Limb (tissue), 2 donors: ENCODE data around the gene AGO3.
"Not testable (repeated sequence)": the region's sequence is repeated elsewhere in the genome, so short reads cannot be mapped to it uniquely, and the experiment has no call there.

Experiments used
- DNase-seq, 2 donors: peaks; one replicate each; pipeline ENCODE4 v3.0.0-alpha.2; 2016; ENCODE audit errors: extremely low spot score in 2 of 2

AGO3 gene

DNA sequence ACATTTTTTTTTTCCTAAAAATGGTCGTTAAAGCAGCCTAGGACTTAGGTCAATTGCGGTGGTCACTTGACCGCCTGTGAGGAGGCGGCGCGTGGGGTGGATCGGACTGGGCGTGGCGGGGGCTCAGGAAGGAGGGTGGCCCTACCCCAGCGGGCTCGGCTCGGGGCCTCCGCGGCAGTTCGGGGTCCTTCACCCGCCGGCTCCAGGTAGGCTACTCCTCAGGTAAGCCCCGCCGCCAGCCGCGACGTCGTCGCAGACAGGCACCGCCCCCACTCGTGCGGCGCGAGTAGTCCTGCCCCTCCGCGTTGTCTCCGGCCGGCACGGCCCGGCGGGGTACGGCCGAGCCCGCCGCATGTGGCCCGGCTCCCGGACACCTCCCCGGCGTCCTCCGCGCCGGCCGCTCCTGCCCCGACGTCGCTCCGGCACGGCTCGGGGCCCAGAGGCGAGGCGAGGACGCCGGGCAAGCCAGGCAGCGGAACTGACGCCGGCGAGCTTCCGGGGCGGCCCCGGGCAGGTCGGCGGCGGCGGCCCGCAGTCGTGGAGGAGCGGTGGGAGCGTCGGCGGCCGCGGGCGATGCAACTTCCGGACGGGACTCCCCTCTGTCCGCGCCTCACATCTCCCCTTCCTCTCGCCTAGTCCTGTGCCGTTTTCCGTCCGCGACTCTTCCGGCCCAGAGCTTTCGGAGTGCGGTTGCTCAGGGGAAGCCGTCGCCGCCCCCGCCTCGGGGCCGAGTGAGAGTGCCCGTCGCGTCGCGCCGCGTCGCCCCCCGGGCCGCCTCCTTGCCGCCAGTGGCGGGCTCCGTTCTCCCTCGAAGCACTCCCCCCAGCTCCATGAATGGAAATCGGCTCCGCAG is at the start of gene AGO3:
TSS of gene AGO3 (plus strand) at position 513 of the 853 bp plus-strand sequence. CDS start at position 835, 322 bp downstream.
- peak; percentile 79 to 88 for DNase-seq

DNA sequence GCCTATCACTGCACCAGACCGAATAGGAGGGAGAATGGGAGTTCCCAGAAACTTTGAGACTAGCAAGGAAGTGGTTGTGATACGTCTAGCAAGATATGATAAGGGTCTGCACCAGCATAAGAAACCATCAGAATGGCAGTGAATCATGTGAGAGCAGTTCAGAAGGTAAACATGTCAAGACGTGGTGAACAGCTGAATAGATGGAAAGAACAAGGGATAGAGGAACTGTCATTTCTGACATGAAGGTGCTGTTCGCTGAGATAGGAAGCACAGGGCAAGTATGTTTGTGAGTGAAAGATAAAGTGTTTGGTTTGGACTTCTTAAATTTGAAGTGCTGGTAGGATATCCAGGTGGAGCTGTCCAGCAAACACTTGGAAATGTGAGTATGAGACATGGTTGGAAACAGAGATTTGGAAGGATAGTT is 49.0 kb upstream of the AGO3 start:
- no peak for DNase-seq

DNA sequence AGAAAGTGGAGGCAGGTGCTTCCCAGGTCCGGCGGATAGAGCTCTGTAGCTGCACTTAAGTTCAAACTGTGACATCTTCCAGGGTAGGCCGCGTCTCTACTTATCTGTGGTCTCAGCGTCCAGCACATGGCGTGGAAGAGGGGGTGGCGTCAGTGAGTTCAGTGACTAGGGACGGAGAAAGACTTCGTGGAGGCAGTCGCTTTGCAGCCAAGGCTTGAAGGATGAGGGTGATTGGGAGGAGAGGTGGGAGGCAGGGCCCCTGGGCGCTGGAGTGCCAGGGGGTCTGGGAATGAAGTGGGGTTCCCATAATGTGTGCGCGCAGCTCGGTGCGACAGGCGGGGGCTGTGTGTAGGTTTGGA is 48.3 kb upstream of the AGO3 start:
- DNase-seq = no peak

DNA sequence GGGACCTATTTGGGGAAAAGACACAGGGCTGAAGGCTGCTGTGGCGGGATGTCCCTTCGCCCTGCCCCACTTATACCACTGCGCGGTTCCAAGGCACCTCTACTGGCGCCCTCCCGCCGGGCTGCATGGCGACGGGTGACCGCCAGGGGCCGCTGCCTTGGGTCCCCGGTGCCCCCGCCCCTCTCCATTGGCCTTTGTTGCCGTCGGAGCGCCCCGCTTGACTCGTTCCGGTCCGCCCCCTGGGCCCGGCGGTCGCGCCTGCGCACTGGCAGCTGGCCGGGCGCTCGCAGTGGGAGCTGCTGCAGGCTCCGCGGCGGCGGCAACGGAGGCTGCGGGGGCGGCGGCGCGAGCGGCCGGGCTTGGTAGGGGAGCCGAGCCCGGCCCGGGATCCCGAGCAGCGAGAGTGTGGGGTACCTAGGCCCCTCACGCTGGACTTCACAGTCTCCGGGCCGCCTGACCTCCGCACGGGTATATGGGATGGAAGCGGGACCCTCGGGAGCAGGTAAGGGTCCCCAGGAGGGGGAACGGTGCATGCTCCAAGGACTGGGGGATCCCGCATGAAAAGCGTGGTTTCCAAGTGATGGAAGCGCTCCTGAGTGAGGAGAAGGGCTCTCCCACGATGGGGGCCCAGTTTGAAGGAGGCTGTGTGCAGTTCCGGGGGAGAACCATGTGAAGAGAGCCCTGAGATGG is 47.8 kb upstream of the AGO3 start, which contains the start of gene AGO1:
TSS of gene AGO1 (plus strand) at position 265 of the 690 bp plus-strand sequence. CDS start at position 478, 213 bp downstream.
- peak; percentile 92 to 96 for DNase-seq

DNA sequence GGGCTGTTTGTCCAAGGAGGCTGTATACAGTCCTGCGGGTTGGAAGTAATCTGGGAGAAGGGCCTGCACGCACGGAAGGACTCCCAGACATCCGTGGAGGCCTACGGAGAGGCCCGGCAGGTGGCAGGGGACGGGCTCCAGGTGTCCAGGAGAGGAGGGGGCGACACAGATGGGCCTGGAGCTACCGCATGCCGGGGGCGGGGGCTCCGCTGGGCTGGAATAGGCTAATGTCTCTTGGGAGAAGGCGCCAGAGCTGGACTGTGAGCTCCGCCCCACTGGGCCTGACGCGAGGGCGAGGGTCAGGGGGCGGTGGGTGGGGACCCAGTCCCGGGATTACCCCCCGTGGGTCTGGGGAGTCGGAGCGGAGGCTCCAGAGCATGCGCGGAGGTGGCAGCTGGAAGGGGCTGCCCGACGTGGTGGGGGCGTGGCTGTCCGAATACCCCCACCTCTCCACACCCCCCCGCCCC is 47.2 kb upstream of the AGO3 start:
- peak; percentile 20 to 78 for DNase-seq

DNA sequence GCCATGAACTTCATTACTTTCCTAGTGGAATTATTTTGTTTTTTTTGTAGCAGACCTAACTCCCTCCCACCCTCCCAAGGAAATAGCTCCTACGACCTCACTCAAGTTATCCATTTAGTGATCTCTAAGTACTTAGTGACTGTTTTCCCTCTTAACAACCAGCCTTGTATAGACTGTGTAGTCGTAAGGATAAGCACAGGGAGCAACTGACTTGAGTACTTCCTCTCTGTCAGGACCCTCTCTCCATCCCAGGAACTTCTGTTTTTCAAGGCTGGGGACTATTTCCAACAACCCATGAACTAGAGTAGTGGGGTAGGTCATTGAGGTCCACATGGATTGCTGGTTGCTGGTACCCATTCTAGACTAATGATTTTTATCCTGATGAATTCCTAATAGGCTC is 46.0 kb upstream of the AGO3 start:
- no peak for DNase-seq

DNA sequence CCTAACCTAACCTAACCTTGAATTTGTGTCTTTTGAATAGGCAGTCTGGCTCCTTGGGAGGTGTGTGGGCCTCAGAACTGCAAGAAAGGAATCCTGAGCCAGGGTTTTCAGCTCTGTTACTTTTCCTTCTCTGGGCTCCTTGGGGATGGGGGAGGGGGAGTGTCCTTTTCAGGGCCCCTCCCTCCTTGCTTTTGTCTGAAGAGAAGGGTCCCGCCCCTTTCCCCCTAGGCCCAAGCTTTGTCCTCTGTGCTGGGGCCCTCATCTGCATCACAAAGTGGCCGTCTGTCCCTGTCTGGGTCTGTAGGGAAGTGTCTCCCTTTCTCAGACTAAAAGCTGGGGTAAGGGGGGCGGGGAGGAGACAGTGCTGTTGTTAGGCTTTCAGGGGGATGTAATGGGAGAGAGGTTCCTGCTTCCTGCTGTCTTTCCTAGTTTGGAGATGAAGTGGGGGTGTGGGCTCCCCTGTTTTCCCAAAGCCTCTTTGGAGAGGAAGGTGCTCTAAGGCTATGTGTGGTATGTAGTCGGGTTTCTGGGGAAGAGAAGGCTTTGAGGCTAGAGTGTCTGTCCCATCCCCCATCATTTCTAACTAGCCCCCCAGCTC is 44.8 kb upstream of the AGO3 start:
- peak; percentile 10 to 60 for DNase-seq

DNA sequence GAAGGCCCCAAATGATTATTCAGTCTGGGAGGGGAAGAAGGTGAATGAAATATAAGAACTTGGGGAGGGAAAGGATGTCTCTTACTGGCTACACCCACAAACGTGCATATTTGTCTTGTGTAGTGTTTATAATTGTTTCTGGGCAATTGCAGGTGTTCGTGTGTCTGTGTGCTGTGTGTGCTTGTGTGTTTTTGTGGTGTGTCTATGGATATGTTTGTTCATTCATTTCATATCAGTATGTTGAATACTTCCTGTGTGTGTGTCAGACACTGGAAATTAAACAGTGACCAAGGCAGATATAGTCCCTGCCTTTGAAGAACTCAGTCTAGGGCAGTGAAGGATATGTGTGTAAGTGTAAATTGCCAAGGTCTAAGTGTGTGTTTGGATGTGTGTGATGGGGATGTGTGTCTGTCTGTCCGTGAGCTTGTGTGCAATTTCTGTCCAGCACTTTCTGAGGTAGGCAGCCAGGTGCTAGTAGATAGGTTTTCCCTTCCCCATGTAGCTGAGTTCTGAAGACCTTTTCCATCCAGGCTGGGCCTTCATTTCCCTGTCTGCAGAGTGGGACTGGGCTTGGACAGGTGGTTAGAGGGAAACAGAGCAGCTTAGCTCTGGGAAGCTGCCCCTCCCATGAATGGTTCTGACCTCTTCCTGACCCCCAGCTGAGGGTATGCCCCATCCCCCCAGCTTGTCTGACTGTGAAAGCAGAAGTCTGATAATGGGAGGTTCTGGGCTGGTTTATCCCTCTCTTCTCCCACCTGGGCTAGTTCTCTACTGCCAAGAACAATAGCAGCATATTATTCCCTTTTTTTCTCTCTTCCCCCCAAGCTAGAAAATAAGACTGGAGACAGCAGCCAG is 44.1 kb upstream of the AGO3 start:
- DNase-seq = no peak

DNA sequence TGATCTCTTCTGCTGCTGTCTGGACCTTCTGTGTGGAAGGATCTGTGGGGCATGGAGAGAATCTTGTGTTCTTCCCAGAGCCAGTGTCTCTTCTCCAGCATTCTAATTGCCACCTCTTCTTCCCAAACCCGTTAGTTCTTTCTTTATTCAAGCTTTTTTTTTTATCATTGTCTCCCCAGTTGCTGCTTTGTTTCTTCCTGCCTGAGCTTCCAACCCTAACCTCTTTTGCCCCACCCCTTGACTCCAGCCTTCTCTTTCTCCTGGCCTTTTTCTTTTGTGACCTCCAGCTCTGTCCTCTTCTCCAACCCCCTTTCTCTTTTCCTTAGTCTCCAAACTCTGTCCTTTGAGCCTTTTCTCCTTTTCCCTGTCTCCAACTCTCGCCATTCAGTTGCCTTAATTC is 43.4 kb upstream of the AGO3 start:
- no peak for DNase-seq

DNA sequence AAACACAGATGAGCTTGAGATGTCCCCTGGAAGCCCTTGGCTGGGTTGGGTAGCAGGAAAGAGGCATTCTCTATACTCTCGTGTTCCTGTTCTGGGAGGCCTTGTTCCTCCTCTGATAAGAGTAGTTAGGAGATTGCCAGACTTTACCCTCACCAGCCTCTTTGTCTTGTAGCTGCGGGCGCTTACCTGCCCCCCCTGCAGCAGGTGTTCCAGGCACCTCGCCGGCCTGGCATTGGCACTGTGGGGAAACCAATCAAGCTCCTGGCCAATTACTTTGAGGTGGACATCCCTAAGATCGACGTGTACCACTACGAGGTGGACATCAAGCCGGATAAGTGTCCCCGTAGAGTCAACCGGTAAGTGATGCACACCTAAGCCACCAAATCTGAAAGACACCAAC is 42.6 kb upstream of the AGO3 start:
- DNase-seq = no peak

DNA sequence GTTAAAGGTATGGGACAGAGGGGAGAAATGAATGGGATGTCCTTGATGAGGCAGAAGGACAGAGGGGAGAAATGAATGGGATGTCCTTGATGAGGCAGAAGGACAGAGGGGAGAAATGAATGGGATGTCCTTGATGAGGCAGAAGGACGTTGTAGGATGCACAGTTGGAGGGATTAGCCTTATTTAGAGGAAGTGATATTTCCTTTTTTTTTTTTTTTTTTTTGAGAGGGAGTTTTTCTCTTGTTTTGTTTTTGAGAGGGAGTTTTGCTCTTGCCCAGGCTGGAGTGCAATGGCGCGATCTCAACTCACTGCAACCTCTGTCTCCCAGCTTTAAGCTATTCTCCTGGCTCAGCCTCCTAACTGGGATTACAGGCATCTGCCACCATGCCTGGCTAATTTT is 41.9 kb upstream of the AGO3 start:
- DNase-seq = not testable (repeated sequence)

DNA sequence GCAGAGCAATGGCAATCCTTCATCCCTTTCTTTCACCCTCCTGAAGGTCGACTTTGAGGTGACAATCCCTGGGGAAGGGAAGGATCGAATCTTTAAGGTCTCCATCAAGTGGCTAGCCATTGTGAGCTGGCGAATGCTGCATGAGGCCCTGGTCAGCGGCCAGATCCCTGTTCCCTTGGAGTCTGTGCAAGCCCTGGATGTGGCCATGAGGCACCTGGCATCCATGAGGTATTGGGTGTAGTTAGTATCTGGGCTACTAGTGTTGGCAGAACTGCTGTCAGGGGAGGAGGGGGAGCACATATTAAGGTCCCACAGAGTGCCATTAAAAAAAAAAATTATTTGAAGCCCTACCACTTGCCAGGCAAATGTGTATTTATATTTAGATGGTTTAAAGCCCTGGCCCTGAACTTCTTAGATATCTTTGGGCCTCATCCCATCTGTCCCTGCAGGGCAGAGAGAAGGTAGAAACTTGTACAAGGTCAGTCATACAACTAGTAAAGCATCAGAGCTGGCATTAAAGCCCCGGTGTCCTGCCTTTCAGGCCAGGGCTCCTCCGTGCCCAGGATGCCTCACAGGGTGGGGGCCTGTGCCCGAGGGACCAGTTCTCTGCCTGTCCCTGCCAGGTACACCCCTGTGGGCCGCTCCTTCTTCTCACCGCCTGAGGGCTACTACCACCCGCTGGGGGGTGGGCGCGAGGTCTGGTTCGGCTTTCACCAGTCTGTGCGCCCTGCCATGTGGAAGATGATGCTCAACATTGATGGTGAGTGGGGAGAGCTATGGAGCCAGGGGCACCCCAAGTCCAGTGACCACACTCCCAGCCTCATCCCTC is 37.6 kb upstream of the AGO3 start:
- DNase-seq = no peak

DNA sequence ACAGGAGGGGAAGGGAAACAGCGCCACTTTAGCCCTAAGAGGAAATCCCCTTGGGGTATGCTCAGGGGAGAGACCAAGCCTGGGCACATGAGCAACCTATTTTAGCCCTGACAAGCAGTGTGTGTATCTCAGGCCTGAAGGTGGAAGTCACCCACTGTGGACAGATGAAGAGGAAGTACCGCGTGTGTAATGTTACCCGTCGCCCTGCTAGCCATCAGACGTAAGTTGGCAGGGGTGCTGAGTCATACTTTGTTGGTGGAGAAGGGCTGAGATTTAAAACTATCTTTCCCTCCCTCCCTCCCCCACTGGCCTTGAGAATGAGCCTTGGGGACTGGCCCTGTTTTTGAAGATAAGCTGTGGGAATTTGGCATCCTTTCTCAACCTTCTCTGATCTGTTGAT is 36.7 kb upstream of the AGO3 start:
- no peak for DNase-seq

DNA sequence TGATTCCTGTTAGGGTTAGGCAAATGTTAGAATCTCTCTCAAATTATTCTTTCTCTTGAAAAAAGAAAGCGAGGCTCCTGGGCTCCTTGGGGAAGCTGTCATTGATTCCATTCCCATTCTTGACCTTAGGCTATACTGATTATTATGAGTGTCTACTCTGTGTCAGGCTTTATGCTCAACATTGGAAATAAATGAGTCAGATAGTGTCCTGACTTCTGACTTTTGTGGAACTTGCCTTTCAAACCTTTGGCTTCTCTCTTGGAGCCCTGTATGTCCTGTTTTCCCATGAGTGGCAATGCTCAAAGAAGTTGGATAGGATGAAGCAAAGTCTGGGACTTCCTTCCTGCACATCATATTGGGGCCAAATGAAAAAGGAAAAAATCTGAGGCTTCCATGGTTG is 36.2 kb upstream of the AGO3 start:
- no peak for DNase-seq

DNA sequence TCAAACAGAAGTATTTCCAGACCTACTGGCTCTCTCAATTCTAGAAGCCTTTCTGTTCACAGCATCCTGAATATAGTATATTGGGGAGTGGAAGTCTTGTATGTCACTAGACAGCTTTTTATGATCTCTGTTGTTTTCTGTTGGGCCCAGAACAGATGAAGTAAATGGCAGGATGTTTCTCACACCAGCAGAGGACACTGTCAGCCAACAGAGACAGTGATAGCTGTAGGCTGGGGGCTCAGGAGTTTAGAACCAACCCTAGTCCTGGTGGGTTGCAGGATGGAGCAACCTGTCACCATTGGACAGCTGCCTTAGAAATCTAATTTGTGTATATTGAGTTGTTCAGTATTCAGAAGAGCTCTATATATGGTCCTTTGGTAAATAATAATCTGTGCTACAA is 31.0 kb upstream of the AGO3 start:
- no peak for DNase-seq

DNA sequence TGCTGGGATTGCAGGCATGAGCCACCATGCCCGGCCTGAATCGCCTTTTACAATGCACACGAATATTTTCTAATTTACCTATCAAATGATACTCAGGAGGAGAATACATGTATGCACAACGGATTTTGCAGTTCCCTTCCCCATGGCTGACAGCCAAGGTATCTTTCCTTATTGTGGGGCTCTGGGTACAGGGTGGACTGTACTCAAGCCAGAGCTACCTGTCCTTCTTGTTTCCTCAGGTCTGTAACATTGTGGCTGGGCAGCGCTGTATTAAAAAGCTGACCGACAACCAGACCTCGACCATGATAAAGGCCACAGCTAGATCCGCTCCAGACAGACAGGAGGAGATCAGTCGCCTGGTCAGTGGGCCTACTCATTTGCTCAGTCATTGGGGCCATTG is 29.7 kb upstream of the AGO3 start:
- DNase-seq = no peak

DNA sequence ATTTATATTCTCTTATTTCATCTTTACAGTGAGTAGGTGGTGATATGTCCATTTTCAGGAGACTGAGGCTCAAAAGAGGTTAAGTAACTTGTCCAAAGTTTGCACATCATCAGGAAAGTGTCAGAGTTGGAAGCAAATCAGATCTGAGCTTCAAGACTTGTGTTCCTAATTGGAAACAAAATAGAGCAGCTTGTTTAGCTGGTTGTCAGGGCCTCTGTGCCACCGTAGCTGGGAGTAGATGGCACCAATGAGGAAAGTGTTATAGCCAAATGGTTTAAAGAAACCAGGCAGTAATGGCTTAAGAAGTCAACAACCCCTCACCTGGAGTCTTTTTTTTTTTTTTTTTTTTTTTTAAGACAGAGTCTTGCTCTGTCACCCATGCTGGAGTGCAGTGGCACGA is 28.2 kb upstream of the AGO3 start:
- DNase-seq = no peak

DNA sequence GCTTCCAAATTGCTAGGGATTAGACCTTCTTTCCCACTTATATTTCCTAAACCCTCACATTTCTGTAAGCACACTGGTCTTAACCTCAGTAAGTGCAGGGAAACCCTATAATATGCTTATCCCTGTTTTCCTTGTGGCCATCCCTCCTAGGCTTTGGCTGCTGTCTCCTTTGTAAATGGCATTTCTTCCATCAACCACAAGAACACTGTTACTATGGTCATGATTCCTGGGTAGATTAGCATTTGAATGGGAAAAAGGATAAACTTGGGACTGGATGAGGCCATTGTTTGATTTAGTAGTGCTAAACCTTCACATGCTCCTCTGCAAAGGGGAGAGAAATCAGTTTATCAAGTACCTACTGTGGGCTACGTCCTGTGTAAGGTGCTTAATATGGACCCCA is 16.2 kb upstream of the AGO3 start:
- DNase-seq = no peak

DNA sequence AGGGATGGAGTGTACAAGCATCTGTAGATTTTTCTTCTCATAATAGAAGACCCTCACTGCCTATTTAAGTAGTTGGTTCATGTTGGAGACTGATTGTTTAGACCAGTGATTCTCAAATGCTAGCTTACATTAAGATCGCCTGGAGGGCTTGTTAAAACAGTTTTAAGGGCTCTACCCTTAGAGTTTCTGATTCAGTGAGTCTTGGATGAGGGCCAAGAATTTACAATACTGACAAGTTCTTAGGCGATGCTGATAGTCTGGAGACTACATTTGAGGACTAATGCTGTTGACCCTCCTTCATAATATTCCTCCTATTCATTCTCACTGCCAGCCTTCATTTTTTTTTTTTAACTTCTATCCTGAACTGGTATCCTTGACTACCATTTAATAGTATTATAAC is 15.2 kb upstream of the AGO3 start:
- DNase-seq = no peak

DNA sequence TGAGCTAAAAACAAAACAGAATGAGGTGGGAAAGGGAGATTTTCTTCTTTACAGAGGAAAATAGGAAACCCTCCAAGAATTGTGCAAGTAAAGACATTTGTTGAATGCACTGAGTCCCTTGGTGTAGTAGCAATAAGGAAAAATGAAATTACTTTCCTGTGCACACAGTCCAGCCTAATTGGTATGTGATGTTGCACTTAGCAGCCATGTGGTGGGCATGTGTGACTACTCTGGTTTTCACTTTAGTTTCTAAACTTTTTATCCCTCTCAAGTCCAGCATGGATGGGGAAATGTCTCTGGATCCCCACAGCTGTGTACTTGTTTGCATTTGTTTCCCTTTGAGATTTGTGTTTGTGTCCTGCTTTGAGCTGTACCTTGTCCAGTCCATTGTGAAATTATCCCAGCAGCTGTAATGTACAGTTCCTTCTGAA is 7.1 kb upstream of the AGO3 start:
- DNase-seq = no peak
